ENCODE measurements around the gene MGAT4A. TPM values are rescaled to one million over a fixed set of nuclear protein-coding genes. Genes with fewer than 3 reads are reported as not detected.

Gene MGAT4A
- total and polyA plus RNA-seq, 2 experiments from 2014 or later: 4.4 to 5.6 TPM

- DNase-seq (ENCODE audit: low spot score) (no peak), ATAC-seq (no peak)
- Histone ChIP-seq H3K36me3 (ENCODE audit: insufficient read depth) (no peaks in the 10 kb centered on the region), H4K20me1 (replicated peaks; ENCODE audit: insufficient read depth) (no peaks in the 10 kb centered on the region), H2AFZ (no peak overlapping the region), H3K4me1 (ENCODE audit: insufficient read depth) (no peaks in the 10 kb centered on the region; the same call in 1 of the 2 replicates), H3F3A (replicated peaks; ENCODE audit: low read depth) (no peaks in the 10 kb centered on the region), H3K27ac (ENCODE audit: low read depth) (no peak overlapping the region), H3K27me3 (ENCODE audit: insufficient read depth) (no peaks in the 10 kb centered on the region), H3K9me2 (ENCODE audit: insufficient read depth) (no peaks in the 10 kb centered on the region; the same call in 1 of the 2 replicates), H3K79me2 (replicated peaks; ENCODE audit: insufficient read depth) (no peaks in the 10 kb centered on the region), H3K4me2 (no peak overlapping the region), H3K4me3 (no peak overlapping the region)
- H3K4me1 Mint-ChIP-seq: peaks cover 30% of the 10 kb centered on the region
- TF ChIP-seq, protein P1, sequence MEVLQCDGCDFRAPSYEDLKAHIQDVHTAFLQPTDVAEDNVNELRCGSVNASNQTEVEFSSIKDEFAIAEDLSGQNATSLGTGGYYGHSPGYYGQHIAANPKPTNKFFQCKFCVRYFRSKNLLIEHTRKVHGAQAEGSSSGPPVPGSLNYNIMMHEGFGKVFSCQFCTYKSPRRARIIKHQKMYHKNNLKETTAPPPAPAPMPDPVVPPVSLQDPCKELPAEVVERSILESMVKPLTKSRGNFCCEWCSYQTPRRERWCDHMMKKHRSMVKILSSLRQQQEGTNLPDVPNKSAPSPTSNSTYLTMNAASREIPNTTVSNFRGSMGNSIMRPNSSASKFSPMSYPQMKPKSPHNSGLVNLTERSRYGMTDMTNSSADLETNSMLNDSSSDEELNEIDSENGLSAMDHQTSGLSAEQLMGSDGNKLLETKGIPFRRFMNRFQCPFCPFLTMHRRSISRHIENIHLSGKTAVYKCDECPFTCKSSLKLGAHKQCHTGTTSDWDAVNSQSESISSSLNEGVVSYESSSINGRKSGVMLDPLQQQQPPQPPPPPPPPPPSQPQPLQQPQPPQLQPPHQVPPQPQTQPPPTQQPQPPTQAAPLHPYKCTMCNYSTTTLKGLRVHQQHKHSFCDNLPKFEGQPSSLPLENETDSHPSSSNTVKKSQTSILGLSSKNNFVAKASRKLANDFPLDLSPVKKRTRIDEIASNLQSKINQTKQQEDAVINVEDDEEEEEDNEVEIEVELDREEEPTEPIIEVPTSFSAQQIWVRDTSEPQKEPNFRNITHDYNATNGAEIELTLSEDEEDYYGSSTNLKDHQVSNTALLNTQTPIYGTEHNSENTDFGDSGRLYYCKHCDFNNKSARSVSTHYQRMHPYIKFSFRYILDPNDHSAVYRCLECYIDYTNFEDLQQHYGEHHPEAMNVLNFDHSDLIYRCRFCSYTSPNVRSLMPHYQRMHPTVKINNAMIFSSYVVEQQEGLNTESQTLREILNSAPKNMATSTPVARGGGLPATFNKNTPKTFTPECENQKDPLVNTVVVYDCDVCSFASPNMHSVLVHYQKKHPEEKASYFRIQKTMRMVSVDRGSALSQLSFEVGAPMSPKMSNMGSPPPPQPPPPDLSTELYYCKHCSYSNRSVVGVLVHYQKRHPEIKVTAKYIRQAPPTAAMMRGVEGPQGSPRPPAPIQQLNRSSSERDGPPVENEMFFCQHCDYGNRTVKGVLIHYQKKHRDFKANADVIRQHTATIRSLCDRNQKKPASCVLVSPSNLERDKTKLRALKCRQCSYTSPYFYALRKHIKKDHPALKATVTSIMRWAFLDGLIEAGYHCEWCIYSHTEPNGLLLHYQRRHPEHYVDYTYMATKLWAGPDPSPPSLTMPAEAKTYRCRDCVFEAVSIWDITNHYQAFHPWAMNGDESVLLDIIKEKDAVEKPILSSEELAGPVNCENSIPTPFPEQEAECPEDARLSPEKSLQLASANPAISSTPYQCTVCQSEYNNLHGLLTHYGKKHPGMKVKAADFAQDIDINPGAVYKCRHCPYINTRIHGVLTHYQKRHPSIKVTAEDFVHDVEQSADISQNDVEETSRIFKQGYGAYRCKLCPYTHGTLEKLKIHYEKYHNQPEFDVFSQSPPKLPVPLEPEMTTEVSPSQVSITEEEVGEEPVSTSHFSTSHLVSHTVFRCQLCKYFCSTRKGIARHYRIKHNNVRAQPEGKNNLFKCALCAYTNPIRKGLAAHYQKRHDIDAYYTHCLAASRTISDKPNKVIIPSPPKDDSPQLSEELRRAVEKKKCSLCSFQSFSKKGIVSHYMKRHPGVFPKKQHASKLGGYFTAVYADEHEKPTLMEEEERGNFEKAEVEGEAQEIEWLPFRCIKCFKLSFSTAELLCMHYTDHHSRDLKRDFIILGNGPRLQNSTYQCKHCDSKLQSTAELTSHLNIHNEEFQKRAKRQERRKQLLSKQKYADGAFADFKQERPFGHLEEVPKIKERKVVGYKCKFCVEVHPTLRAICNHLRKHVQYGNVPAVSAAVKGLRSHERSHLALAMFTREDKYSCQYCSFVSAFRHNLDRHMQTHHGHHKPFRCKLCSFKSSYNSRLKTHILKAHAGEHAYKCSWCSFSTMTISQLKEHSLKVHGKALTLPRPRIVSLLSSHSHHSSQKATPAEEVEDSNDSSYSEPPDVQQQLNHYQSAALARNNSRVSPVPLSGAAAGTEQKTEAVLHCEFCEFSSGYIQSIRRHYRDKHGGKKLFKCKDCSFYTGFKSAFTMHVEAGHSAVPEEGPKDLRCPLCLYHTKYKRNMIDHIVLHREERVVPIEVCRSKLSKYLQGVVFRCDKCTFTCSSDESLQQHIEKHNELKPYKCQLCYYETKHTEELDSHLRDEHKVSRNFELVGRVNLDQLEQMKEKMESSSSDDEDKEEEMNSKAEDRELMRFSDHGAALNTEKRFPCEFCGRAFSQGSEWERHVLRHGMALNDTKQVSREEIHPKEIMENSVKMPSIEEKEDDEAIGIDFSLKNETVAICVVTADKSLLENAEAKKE (CRISPR knock-in tag; IDR thresholded peaks at IDR 0.05): no peak
- TF ChIP-seq ZNF114 (CRISPR knock-in tag; IDR thresholded peaks at IDR 0.05) (no peak), NANOG (IDR thresholded peaks at IDR 0.05; ENCODE audit: borderline replicate concordance) (no peak), EZH2 (IDR thresholded peaks at IDR 0.05; ENCODE audit: low read depth, unreplicated experiment) (no peak), POLR2AphosphoS5 (IDR thresholded peaks at IDR 0.05; ENCODE audit: low read depth) (no peak), CREB1 (CRISPR knock-in tag; IDR thresholded peaks at IDR 0.05; ENCODE audit: low read depth) (no peak)
- H3K27ac Mint-ChIP-seq: no peak overlapping the region
- no peak overlapping the region for H3K4me3 Mint-ChIP-seq
- H3K9me3 Mint-ChIP-seq: no peaks in the 10 kb centered on the region
- peaks cover 15% of the 10 kb centered on the region for H3K27me3 Mint-ChIP-seq (ENCODE audit: insufficient read depth, low read depth, poor library complexity)
- no peaks in the 10 kb centered on the region; the same call in 2 of the 3 replicates for H3K36me3 Mint-ChIP-seq (ENCODE audit: low read depth)
These were observed 41.6 kb upstream of the MGAT4A start for GRCh38 chr2:98772536-98772935.

Data from GM23338 (cell line).